CD8-positive, alpha-beta memory T cell (primary cell): ENCODE data around the gene TFAP2A. TPM values are rescaled to one million over a fixed set of nuclear protein-coding genes. Genes with fewer than 3 reads are reported as not detected.

ENCODE experiments used
- CTCF ChIA-PET: fragments of 350-600 bp; sonication (Branson Sonifier 250); formaldehyde crosslinking; loops from one replicate; lab custom pipeline; 2021; ENCODE audit warnings: antibody characterized with exemption; lab: Charles Lee
- POLR2A ChIA-PET: fragments of 350-600 bp; sonication (Branson Sonifier 250); formaldehyde crosslinking; loops from one replicate; lab custom pipeline; 2021; ENCODE audit warnings: antibody characterized with exemption; lab: Charles Lee
- DNase-seq, 5 donors: peaks; one replicate each; pipeline versions ENCODE4 v3.0.0 to v3.0.0-alpha.2; 2020 to 2022; ENCODE audit warnings: mixed read lengths in 1 of 5
- H3K27ac ChIP-seq: one replicate; pipeline ENCODE4 v1.7.0; 2013; ENCODE audit warnings: low read depth, mild to moderate bottlenecking, low read length, moderate library complexity
- H3K27me3 ChIP-seq: 2 replicates; pipeline ENCODE4 v1.7.0; 2013; ENCODE audit warnings: low read length, mild to moderate bottlenecking; ENCODE audit not compliant: insufficient read depth, poor library complexity, severe bottlenecking
- H3K36me3 ChIP-seq: 2 replicates; pipeline ENCODE4 v1.7.0; 2013; ENCODE audit warnings: mild to moderate bottlenecking, low read length, moderate library complexity; ENCODE audit not compliant: insufficient read depth
- H3K4me1 ChIP-seq: 2 replicates; pipeline ENCODE4 v1.7.0; 2013; ENCODE audit warnings: mild to moderate bottlenecking, low read length, moderate library complexity; ENCODE audit not compliant: insufficient read depth
- H3K4me3 ChIP-seq: 2 replicates; pipeline ENCODE4 v1.7.0; 2013; ENCODE audit warnings: mild to moderate bottlenecking, low read length
- H3K9me3 ChIP-seq: 2 replicates; pipeline ENCODE4 v1.7.0; 2013; ENCODE audit warnings: mild to moderate bottlenecking, low read length
- H3K27ac Mint-ChIP-seq, 8 donors: one replicate each; pipeline ENCODE4 v1.8.0; 2020 to 2021; ENCODE audit warnings: mixed read lengths in 8 of 8, mild to moderate bottlenecking in 6 of 8, inconsistent platforms in 3 of 8, moderate library complexity in 3 of 8
- H3K27me3 Mint-ChIP-seq, 2 donors: one replicate each; pipeline ENCODE4 v1.8.0; 2020 to 2021; ENCODE audit warnings: mixed read lengths in 2 of 2, mild to moderate bottlenecking in 1 of 2, moderate library complexity in 1 of 2
- H3K36me3 Mint-ChIP-seq, 3 donors: one replicate each; pipeline ENCODE4 v1.8.0; 2020 to 2021; ENCODE audit warnings: mixed read lengths in 3 of 3, inconsistent platforms in 1 of 3, mild to moderate bottlenecking in 1 of 3
- H3K4me1 Mint-ChIP-seq, 3 donors: one replicate each; pipeline ENCODE4 v1.8.0; 2020 to 2021; ENCODE audit warnings: mixed read lengths in 3 of 3, inconsistent platforms in 1 of 3, mild to moderate bottlenecking in 1 of 3
- H3K4me3 Mint-ChIP-seq, 7 donors: one replicate each; pipeline ENCODE4 v1.8.0; 2020 to 2021; ENCODE audit warnings: mixed read lengths in 7 of 7, mild to moderate bottlenecking in 6 of 7, moderate library complexity in 4 of 7, inconsistent platforms in 2 of 7
- H3K9me3 Mint-ChIP-seq, 5 donors: one replicate each; pipeline ENCODE4 v1.8.0; 2020 to 2022; ENCODE audit warnings: mixed read lengths in 5 of 5, mild to moderate bottlenecking in 3 of 5, moderate library complexity in 2 of 5, inconsistent platforms in 1 of 5
- polyA plus RNA-seq: library from polyadenylated mRNA; unstranded; fragments of 300-500 nt; fragmentation: Illumina TruSeq; gene quantifications from one replicate; pipeline ENCODE4 v1.2.3, GENCODE V29; 2021
- total RNA-seq, 2 experiments: library from RNA; stranded (reverse); gene quantifications; one replicate each; pipeline ENCODE4 v1.2.3, GENCODE V29; 2021

Gene TFAP2A
- total and polyA plus RNA-seq, 3 experiments from 2014 or later: not detected

DNA sequence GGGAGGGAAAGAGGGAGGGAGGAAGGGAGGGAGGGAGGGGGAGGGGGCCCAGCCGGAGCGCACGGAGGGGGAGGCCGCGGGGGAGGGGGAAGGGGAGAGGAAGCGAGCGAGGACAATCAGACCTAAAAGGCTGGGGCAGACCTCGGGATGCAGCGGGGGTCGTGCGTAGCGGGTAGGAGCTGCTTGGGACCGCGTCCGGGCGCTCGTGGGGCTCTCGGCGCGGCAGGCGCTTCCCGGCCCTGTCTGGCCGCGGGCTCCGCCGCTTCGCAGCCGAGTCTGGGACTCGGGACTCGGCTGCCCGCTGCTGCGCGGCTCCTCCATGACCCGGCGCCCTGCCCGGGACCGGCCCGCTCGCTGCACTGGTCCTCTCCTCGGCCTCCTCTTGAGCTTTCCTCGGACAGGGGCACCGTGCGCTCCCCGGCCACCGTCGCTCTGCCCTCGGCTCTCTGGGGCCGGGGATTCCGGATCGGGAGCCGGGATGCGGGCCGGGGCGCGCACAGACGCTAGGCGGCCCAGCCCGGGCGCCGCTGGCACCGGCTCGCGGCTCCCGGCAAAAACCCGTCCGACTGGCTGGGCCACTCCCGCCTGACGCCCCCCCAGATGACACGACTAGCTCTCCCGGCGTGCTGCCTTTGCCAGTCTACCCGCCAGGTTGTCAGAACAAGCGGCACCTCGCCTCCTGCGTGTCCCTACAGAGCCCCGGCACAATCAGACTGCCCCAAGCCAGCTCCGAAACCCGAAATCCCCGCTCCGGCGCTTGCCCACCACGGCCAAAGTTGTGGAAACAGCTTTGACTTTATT is 2.2 kb downstream of the TFAP2A start:
- Histone ChIP-seq H3K4me3 (peak overlapping the region; percentile 41), H3K9me3 (no peaks in the 10 kb centered on the region), H3K27me3 (peaks cover 68% of the 10 kb centered on the region), H3K4me1 (peaks cover 27% of the 10 kb centered on the region), H3K27ac (no peak overlapping the region), H3K36me3 (no peaks in the 10 kb centered on the region)
- POLR2A ChIA-PET: no interaction called here
- peaks cover 87 to 88% of the 10 kb centered on the region in 2 donors for H3K27me3 Mint-ChIP-seq
- H3K4me3 Mint-ChIP-seq: peak overlapping the region; percentile 89 to 96 (median 94)
- peaks cover 37 to 55% (median 47%) of the 10 kb centered on the region in 3 donors for H3K4me1 Mint-ChIP-seq
- CTCF ChIA-PET: no interaction called here
- H3K27ac Mint-ChIP-seq: peak overlapping the region in 6 of 8 donors; percentile 36 to 90 (median 73)
- peak in 1 of 5 donors; percentile 23 for DNase-seq
- peaks cover 2 to 9% (median 4%) of the 10 kb centered on the region in 3 donors for H3K36me3 Mint-ChIP-seq
- H3K9me3 Mint-ChIP-seq: peaks cover 17 to 57% (median 51%) of the 10 kb centered on the region in 5 donors

DNA sequence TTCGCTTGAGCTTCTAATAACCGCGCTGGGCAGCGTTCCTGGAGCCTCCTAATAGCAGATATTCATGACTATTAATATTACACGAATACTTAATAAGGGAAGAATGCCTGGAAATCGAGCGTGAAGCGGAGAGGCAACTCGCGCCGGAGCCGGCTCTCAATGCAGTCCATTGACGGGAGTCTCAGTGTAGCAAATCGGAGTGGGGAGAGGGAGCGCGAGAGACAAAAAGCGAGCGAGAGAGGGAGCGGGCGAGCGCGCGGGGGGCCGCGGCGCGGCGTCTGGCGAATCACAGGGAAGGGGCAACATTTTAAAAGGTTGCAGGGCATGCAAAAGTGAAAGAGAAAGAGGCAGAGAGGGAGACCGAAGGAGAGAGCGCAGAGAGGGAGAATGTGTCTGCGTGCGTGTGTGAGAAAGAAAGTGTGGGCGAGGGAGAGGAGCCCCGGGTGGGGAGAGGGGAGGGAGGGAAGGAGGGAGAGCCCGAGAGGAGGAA is 2.9 kb downstream of the TFAP2A start:
- H3K4me1 Mint-ChIP-seq: peaks cover 37 to 50% (median 47%) of the 10 kb centered on the region in 3 donors
- H3K27me3 Mint-ChIP-seq: peaks cover 84 to 87% of the 10 kb centered on the region in 2 donors
- peaks cover 2 to 9% (median 4%) of the 10 kb centered on the region in 3 donors for H3K36me3 Mint-ChIP-seq
- peak overlapping the region; percentile 89 to 96 (median 94) for H3K4me3 Mint-ChIP-seq
- H3K27ac Mint-ChIP-seq: peak overlapping the region; percentile 11 to 93 (median 71)
- H3K9me3 ChIP-seq: no peaks in the 10 kb centered on the region
- ChIA-PET CTCF (no interaction called here), POLR2A (no interaction called here)
- peaks cover 19 to 62% (median 51%) of the 10 kb centered on the region in 5 donors for H3K9me3 Mint-ChIP-seq
- no peaks in the 10 kb centered on the region for H3K36me3 ChIP-seq
- H3K4me3 ChIP-seq: peak overlapping the region; percentile 77
- H3K27ac ChIP-seq: no peak overlapping the region
- DNase-seq: peak; percentile 18 to 56 (median 47)
- peaks cover 27% of the 10 kb centered on the region for H3K4me1 ChIP-seq
- peaks cover 61% of the 10 kb centered on the region for H3K27me3 ChIP-seq

DNA sequence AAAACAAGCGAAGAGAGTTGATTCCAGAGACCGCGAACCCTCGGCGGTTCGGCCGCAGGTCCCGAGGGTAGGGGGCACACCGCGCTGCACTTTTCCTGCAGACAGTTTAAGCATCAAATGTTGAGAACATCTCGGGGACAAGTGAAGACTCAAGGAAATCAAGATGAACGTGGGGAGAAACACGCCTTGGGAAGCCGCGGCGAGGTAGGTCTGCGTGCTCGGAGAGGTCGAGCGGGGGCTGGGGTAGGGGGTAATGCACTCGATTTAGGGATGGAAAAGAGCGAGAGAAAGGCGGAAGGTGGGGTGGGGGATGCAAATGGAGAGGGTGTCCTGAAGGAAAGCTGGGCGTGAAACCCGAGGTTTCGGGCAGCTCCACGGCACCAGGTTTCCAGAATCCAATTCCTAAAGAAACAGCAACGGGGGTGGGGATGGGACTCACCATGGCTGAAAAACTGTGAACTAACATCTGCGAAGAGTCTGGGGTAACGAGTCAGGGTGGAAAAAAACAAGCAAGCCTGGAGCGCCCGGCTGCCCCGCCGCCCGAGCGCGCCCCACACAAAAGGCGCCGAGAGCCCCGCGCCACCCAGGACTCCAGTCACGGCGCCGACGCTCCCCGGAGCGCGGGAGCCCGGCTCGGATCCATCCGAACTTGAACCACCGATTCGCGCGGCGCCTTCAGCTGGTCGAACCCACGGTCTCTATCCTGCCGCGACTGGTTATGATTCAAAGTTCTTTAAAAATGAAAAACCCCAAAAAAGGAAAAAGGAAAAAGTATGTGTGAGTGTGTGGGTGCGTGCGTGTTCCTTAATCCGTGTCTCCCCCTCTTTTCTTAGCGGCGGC is 3.5 kb downstream of the TFAP2A start:
- no peaks in the 10 kb centered on the region for H3K36me3 ChIP-seq
- DNase-seq: no peak
- no peak overlapping the region for H3K27ac ChIP-seq
- POLR2A ChIA-PET: no interaction called here
- Mint-ChIP-seq H3K27me3 (peaks cover 78 to 86% of the 10 kb centered on the region in 2 donors), H3K4me1 (peaks cover 36 to 48% (median 47%) of the 10 kb centered on the region in 3 donors), H3K4me3 (peak overlapping the region; percentile 89 to 96 (median 94)), H3K36me3 (peaks cover 2 to 9% (median 4%) of the 10 kb centered on the region in 3 donors), H3K27ac (peak overlapping the region in 7 of 8 donors; percentile 23 to 93 (median 79)), H3K9me3 (peaks cover 21 to 60% (median 50%) of the 10 kb centered on the region in 5 donors)
- CTCF ChIA-PET: no interaction called here
- H3K4me3 ChIP-seq: peak overlapping the region; percentile 77
- H3K27me3 ChIP-seq: peaks cover 54% of the 10 kb centered on the region
- no peaks in the 10 kb centered on the region for H3K9me3 ChIP-seq
- H3K4me1 ChIP-seq: peaks cover 27% of the 10 kb centered on the region

DNA sequence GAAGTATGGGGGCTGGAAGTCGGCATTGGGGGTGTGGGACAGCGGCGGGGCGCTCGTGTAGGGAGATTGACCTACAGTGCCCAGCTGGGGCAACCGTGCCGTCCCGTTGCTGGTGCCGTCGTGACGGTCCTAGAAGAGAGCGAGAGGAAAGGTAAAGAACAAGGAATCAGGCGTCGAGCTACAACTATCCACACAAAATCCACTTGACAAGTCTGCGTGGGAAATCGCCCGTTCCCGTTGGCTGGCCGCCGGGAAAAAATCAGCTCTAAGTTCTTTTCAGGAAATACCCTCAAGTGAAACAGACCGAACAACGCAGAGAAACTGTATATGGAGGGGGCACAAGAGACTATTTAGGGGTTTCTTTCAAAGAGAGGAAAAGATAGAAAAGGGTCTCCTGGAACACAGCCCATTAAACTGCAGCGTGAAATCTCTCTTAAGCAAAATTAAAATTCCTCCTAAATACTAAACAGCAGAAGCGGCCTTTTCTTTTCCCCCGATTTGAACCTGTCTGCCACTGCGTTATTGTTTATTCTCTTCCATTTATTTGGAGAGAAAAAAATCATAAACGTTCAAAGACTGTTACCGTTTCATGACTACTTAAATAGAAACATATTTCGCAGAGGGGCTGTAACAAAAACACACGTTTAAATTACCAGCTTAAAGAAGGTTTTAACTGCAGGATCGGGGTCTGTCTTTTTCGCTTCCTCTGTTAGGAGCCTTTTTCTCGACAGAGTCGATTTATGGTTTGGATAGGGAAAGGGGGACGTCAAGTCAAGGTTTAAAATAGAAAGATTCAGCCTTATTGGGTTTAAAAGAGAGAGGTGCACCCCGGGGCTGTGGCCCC is 4.4 kb downstream of the TFAP2A start:
- Histone ChIP-seq H3K27me3 (peaks cover 45% of the 10 kb centered on the region), H3K9me3 (no peaks in the 10 kb centered on the region), H3K27ac (no peak overlapping the region), H3K36me3 (no peaks in the 10 kb centered on the region), H3K4me1 (peaks cover 27% of the 10 kb centered on the region), H3K4me3 (no peak overlapping the region)
- H3K4me3 Mint-ChIP-seq: peak overlapping the region; percentile 85 to 96 (median 93)
- ChIA-PET POLR2A (no interaction called here), CTCF (no interaction called here)
- no peak for DNase-seq
- H3K27me3 Mint-ChIP-seq: peaks cover 74 to 85% of the 10 kb centered on the region in 2 donors
- peak overlapping the region in 3 of 8 donors; percentile 29 to 79 (median 64) for H3K27ac Mint-ChIP-seq
- peaks cover 28 to 57% (median 50%) of the 10 kb centered on the region in 5 donors for H3K9me3 Mint-ChIP-seq
- H3K4me1 Mint-ChIP-seq: peaks cover 34 to 46% (median 44%) of the 10 kb centered on the region in 3 donors
- H3K36me3 Mint-ChIP-seq: peaks cover 2 to 9% (median 4%) of the 10 kb centered on the region in 3 donors

DNA sequence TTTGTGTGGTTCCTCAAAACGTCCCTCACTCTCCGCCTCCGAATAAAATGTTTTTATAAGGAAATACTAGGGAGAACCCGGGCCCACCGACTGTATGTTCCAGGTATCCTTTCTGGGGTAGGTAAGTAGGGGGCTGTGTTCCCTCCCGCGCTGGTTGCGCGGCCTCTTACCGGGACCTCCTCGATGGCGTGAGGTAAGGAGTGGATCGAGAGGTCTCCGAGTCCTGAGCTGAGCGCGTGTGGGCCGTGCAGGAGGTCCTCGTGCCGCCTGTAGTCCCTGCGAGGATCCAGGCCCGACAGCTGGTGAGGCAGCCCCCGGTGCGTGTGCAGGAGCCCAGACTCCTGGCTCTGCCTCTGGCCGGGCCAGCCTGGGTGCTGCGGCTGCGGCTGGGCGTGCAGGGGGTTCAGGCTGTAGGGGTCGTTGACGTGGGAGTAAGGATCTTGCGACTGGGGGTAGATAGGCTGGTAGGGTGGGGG is 5.1 kb downstream of the TFAP2A start:
- Mint-ChIP-seq H3K4me3 (peak overlapping the region in 5 of 7 donors; percentile 49 to 96 (median 91)), H3K36me3 (peaks cover 2 to 9% (median 4%) of the 10 kb centered on the region in 3 donors), H3K27ac (peak overlapping the region in 3 of 8 donors; percentile 39 to 79 (median 64)), H3K4me1 (peaks cover 31 to 42% (median 40%) of the 10 kb centered on the region in 3 donors), H3K9me3 (peaks cover 32 to 57% (median 51%) of the 10 kb centered on the region in 5 donors), H3K27me3 (peaks cover 68 to 82% of the 10 kb centered on the region in 2 donors)
- CTCF ChIA-PET: no interaction called here
- H3K9me3 ChIP-seq: peaks cover 4% of the 10 kb centered on the region
- H3K27ac ChIP-seq: no peak overlapping the region
- no peaks in the 10 kb centered on the region for H3K36me3 ChIP-seq
- POLR2A ChIA-PET: no interaction called here
- no peak overlapping the region for H3K4me3 ChIP-seq
- H3K4me1 ChIP-seq: peaks cover 26% of the 10 kb centered on the region
- DNase-seq: no peak
- H3K27me3 ChIP-seq: peaks cover 39% of the 10 kb centered on the region

DNA sequence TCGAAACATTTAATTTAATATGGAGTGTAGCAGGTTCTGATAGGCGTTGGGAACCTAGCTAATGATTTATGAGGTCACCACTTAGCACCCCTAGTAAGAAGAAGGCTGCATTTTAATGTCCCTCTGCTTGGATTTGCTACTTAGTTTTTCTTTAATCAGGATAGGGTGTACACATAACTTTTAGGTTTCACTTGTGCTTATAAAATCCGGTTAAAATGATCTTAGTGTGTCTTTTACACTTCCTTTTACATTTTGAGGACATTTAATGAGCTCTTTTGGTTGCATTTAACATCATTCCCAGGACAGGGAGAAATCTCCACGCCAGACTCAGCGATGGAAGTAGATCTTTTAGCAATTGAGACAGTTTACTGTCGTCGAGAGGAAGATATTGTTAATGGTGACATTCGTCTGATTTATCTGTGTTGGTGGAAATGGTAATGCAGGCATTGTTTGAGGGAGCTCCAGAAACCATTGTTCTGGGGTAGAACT is 5.6 kb downstream of the TFAP2A start:
- H3K4me3 Mint-ChIP-seq: peak overlapping the region in 4 of 7 donors; percentile 3 to 96 (median 30)
- H3K9me3 Mint-ChIP-seq: peaks cover 32 to 56% (median 46%) of the 10 kb centered on the region in 5 donors
- peaks cover 2 to 9% (median 4%) of the 10 kb centered on the region in 3 donors for H3K36me3 Mint-ChIP-seq
- Histone ChIP-seq H3K36me3 (no peaks in the 10 kb centered on the region), H3K27ac (no peak overlapping the region), H3K27me3 (peaks cover 34% of the 10 kb centered on the region), H3K9me3 (peaks cover 4% of the 10 kb centered on the region), H3K4me1 (peaks cover 25% of the 10 kb centered on the region), H3K4me3 (no peak overlapping the region)
- CTCF ChIA-PET: no interaction called here
- H3K27me3 Mint-ChIP-seq: peaks cover 63 to 77% of the 10 kb centered on the region in 2 donors
- peak overlapping the region in 2 of 8 donors; percentile 39 to 79 for H3K27ac Mint-ChIP-seq
- peaks cover 32 to 41% (median 38%) of the 10 kb centered on the region in 3 donors for H3K4me1 Mint-ChIP-seq
- DNase-seq: no peak
- POLR2A ChIA-PET: no interaction called here

DNA sequence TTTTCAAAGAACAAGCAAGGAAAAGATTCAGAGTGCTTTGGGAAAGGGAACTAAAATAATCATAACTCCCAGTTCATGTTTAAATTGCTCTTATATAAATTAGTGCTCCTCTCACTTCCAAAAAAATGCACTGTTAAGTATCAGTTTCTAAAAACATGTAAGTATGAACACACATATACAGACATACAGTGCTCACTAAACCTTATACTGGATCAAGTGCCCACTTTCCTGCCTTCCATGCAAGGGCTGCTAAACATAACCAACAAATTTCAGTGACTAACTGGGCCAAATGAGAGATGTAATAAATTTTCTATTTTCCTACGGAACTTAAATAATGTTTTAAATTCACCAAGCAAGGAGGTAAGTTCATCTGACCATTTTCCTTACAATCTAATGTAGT is 6.4 kb downstream of the TFAP2A start:
- H3K36me3 ChIP-seq: no peaks in the 10 kb centered on the region
- peaks cover 30 to 40% (median 34%) of the 10 kb centered on the region in 3 donors for H3K4me1 Mint-ChIP-seq
- no peak overlapping the region for H3K4me3 ChIP-seq
- H3K4me1 ChIP-seq: peaks cover 21% of the 10 kb centered on the region
- H3K27me3 ChIP-seq: peaks cover 26% of the 10 kb centered on the region
- H3K9me3 ChIP-seq: peaks cover 4% of the 10 kb centered on the region
- peaks cover 55 to 71% of the 10 kb centered on the region in 2 donors for H3K27me3 Mint-ChIP-seq
- peak overlapping the region in 2 of 7 donors; percentile 18 to 96 for H3K4me3 Mint-ChIP-seq
- H3K27ac ChIP-seq: no peak overlapping the region
- POLR2A ChIA-PET: no interaction called here
- peaks cover 32 to 58% (median 50%) of the 10 kb centered on the region in 5 donors for H3K9me3 Mint-ChIP-seq
- no peak for DNase-seq
- peaks cover 2 to 9% (median 4%) of the 10 kb centered on the region in 3 donors for H3K36me3 Mint-ChIP-seq
- CTCF ChIA-PET: no interaction called here
- H3K27ac Mint-ChIP-seq: peak overlapping the region in 1 of 8 donors; percentile 79
